NCI-H2107 treated with DMSO at 0.1 percent for 48 hours (cell line): ENCODE results near the gene MMRN2.
A peak's percentile ranks its signal among the peaks of the same experiment; 100 is the strongest.
"Not testable (repeated sequence)": the region's sequence is repeated elsewhere in the genome, so short reads cannot be mapped to it uniquely, and the experiment has no call there.

Experiments
- DNase-seq: peaks from one replicate; lab custom pipeline; 2025; ENCODE audit not compliant: unreplicated experiment; lab: John Stamatoyannopoulos, UW

The MMRN2 gene

DNA sequence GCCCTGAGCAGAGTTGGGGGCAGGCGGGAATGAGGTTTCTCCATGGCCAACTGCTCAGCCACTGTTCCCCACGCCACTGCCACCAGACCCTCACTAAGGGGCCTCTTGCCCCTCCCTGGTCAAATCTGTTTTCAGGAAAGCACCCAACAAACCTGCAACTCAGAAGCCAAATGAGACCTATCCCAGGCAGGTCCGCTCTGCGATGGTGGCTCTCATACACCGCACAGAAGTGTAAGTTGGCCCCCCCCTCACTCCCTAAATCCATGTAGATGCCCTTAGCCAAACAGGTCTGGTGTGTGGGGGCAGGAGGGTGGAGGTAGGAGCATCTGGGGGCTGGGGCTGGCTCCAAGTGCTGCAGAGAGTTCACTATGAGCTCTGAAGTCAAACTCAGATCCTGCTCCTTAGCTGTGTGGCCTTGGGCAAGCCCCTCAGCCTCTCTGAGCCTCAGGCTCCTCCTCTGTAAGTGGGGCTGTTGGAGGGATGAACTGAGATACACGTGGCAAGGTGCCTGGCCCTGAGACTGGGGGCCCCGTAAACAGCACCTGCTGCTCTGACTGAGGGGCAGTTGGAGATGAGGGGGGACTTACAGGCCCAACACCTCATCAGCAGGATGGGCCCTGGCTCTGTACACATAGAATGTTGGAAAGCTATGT is 1.1 kb downstream of the MMRN2 start:
- DNase-seq = no peak

DNA sequence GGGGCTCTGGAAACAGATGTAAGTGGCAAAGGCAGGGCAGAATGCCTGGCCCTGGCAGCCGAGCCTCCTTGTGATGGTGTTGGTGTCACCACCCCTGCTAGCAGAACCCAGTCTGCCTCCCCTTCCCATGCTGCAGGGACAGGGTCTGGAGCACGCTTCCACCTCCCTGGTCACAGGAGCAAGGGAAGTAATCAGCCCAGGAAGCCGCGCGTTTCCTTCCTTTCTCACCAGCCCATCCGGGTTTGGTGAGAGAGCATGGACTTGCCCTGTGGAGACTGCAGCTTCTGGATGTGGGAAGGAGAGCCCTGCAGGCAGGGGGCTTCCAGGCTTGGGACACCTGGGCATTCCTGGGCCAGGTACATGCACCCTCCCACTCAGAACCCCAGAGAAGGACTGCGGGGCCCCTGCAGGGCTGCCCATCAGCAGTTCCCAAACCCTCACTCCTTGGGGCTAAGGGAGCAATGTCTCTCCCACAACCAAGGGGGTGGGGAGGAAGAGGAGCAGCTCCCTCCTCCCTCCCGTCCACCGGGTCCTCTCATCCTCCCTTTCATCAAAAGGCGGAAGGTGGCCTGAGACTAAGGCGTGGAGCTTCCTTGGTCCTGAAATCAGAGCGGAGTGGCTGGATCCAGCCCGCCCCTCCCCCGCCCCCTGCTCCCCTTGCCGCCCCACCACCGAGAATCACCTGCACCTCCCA is 1.8 kb downstream of the MMRN2 start:
- no peak for DNase-seq

- DNase-seq = no peak
Measured at GRCh38 chr10:86954681-86955500, 2.5 kb downstream of the MMRN2 start.

DNA sequence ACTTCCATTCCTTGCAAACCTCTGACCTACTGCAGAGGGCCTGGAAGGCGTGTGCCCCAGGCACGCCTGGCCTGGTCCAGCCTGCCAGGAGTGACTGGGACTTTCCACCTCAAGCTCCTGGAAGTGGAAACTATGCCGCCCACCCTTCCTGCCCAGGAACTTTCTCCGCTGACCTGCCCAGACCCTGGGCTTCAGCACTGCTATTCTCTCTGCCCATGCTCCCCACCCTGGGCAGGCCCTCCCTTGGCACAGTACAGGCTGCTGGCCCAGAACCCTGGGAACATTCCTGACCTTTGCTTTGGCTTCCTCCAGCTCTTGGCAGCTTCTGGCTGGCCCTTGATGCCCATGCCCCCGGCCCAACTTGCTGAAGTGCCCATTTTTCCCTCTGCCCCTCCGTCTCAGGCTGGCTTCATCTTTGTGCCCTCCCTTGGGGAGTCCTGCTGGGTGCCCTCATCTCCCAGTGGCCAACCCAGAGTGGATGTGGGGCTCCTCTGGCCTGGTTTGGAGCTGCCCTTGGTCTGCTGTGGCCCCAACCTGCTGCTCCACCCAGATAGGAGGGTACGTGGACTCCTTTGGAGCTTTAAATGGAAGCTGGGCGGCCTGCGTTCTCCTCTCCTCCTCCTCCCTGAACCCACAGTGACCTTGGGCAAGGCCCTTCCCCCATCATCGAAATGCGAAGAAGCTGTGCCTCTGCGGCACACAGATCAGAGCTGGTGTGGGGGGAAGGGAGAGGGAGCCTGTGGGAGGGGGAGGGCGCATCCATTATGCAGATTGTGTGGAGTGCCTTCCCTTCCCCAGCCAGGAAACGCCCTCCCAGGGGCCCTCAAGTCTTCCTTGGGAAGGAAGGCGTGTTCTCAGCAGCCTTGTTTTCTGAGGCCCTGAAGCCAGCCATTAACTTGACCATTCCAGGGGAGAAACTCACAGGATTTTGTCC is 3.4 kb downstream of the MMRN2 start:
- DNase-seq = no peak

GRCh38 chr10:86952697-86953096 is 4.7 kb downstream of the MMRN2 start:
- not testable (repeated sequence) for DNase-seq

GRCh38 chr10:86952106-86952505 is 5.3 kb downstream of the MMRN2 start:
- no peak for DNase-seq

GRCh38 chr10:86951184-86951761 is 6.1 kb downstream of the MMRN2 start:
- no peak for DNase-seq

DNA sequence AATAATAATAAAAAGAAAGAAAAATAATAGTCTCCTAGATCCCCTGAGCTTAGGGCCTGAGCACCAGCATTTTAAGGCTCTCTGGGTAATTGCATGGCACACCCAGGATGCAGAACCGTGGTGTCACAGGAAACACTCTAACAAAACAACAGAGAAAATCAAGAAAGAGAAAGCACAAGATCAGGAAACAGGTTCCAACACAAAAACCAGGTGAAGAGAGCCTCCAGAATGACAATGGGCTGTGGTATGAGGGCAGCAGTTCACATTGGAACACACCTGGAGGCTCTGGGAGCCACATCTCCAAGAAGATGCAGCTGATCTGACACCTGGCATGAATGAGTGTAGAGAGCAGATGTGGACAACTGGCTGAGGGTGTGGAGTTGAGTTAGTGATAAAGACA is 7.1 kb downstream of the MMRN2 start:
- DNase-seq = no peak

GRCh38 chr10:86947806-86948205 is 9.6 kb downstream of the MMRN2 start:
- DNase-seq = not testable (repeated sequence)

- peak; percentile 21 for DNase-seq
Measured at GRCh38 chr10:86946213-86947155, 10.9 kb downstream of the MMRN2 start.

GRCh38 chr10:86945361-86946212 is 11.8 kb downstream of the MMRN2 start:
- DNase-seq = peak; percentile 13

GRCh38 chr10:86944907-86945306 is 12.5 kb downstream of the MMRN2 start:
- DNase-seq = no peak

DNA sequence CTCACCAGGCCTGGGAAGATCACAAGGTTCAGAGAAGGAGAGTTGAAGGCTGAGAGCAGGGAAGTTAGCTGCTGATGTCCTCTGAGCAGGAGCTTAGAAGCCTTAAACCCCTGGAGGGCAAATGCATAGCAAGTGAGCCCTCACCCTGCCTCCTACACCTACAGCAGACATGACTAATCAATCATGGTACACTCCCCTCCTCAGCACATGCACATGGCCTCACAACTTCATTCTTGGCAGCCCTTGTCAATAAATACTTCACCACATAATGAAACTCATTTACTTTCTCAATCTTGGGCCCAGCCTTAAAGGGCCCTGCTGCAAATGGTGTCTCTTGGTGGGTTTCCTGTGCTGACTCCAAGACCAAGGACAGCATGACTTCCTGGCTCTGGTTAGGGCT is 12.9 kb downstream of the MMRN2 start:
- no peak for DNase-seq

DNA sequence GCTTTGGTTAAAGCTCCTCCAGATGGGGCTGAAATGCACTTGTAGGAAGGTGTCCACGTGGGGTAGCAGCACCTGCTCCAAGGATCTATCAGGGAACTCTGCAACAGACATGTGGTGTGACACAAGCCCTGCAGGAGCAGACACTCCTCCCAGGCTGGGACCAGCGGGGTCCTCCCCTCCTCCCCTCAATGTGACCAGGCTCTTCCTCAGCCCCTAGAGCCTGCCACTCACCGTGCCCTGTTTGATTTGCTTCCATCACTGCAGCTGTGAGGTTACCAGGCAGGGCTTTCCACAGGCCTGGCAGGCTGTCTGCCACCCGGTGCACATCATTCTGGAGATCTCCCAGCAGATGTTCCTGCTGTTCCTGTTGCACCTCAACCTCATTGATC is 13.4 kb downstream of the MMRN2 start:
- no peak for DNase-seq

DNA sequence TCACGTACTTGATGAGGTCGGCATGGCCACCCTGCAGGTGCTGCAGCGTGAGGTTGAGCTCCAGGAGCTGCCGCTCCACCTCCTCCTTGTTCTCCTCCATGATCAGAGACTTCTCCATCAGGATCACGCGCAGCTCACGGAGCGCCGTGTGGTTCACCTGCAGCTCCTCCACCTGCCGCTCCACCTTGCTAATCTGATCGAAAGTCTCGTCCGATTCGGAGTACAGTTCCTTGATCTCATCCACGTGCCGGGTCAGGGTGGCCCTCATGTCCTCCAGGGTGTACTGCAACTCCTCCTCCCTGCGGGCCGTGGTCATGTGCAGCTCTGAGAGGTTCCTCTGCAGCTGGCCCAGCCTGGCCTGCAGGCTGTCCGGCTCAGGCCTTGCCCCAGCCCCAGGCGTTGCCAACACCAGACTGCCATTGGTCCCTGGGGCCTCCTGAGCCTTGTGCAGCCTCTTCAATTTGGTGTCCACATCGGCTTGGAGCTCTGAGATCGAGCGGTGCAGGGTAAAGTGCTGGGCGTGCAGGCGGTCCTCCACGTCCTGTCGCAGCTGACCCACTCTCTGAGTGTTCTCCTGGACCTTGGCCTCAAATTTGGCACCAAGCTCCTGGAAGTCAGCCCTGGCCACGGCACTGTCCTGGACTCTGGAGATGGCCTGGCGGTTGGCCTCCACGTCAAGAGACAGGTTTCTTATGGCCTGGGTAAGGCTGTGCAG is 13.9 kb downstream of the MMRN2 start:
- no peak for DNase-seq

DNA sequence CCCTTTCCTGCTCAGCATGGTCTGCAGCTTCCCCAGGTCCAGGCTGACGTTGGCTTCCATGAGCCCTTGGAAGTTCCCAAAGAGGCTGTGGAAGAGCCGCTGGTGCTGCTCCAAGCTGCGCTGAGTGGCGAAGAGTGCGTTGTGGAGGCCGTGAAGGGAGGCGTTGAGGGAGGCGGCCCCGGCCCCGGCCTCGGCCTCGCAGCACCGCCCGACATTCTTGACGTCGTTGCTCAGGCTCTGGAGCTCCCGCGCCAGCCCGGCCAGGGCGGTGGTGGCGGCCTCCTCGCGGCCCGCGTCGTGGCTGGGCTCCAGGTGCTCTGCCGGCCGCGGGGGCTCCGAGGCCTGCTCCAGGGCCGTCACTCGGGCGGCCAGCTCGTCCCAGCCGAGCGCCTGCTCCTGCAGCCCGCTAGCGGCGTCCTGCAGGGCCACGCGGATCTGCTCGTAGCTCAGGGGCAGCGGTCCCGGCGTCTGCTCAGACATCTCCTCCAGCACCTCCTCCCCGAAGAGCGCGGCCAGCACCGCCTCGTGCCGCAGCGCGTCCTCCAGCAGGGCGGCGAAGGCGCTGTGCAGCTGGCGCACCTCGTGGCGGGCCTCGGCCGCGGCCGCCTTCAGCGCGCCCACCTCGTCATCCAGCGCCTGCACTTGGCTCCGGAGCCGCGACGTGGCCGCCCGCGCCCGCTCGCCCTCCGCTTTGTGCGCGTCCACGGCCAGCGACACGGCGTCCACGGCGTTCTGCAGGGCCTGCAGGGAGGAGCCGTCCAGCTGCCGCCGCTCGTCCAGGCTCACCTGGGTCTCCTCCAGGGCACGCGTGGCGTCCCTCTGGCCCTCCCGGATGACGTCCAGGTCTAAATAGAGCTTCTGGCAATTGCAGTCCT is 14.7 kb downstream of the MMRN2 start:
- DNase-seq = no peak

DNA sequence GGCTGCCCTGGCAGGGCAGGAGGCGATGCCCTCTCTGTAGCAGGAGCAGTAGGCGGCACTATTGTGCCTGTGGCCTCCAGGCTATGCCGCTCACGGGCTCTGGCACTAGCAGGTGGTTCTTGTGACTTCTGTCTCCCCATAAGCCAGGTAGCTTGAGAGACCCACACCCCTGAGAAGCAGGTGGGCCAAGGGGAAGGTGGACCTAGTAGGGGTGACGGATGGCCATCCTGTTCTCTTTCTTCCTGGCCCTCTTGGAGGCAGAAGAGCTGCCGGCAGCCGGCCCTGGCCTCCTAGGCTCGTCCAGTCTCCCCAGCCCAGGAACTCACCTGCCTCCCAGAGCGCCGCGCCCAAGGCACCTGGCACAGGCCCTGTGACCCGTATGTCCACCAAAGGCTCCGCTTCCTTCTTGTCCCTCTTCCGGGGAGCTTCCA is 15.4 kb downstream of the MMRN2 start:
- no peak for DNase-seq
